GM12875 (cell line): Measurements from ENCODE around the gene XKR7.
"Not testable (repeated sequence)": the region's sequence is repeated elsewhere in the genome, so short reads cannot be mapped to it uniquely, and the experiment has no call there.

Experiments used
- H3K4me3 ChIP-seq: one replicate; pipeline ENCODE4 v1.5.1; 2011; ENCODE audit warnings: low read depth, low read length, control low read depth
- TF ChIP-seq, protein P1 (sequence below): IDR thresholded peaks from 2 replicates; pipeline ENCODE4 v1.5.1; 2011; ENCODE audit warnings: low read depth, mild to moderate bottlenecking, control low read depth, inconsistent platforms, low read length, moderate library complexity, borderline replicate concordance; ENCODE audit not compliant: insufficient read depth

Gene XKR7

DNA sequence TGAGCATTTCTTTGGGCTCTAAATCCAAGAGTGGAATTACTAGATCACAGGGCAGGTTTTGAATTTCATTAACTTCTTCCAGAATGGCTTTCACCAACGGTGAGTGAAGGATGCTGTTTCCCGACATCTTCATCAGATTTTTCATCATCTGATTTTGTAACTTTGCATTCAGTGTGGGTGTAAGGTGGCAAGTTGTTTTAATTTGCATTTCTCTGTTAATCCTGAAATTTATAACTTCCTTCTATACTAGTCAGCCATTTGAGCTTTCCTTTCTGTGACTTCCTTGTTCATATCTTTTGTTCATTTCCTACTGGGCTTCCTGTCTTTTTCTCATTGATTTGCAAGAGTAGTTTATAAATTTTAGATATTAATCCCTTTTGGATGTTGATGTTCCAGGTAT is 65.4 kb downstream of the XKR7 start:
- H3K4me3 ChIP-seq = no peak overlapping the region
- TF ChIP-seq, protein P1, sequence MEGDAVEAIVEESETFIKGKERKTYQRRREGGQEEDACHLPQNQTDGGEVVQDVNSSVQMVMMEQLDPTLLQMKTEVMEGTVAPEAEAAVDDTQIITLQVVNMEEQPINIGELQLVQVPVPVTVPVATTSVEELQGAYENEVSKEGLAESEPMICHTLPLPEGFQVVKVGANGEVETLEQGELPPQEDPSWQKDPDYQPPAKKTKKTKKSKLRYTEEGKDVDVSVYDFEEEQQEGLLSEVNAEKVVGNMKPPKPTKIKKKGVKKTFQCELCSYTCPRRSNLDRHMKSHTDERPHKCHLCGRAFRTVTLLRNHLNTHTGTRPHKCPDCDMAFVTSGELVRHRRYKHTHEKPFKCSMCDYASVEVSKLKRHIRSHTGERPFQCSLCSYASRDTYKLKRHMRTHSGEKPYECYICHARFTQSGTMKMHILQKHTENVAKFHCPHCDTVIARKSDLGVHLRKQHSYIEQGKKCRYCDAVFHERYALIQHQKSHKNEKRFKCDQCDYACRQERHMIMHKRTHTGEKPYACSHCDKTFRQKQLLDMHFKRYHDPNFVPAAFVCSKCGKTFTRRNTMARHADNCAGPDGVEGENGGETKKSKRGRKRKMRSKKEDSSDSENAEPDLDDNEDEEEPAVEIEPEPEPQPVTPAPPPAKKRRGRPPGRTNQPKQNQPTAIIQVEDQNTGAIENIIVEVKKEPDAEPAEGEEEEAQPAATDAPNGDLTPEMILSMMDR = no peak

DNA sequence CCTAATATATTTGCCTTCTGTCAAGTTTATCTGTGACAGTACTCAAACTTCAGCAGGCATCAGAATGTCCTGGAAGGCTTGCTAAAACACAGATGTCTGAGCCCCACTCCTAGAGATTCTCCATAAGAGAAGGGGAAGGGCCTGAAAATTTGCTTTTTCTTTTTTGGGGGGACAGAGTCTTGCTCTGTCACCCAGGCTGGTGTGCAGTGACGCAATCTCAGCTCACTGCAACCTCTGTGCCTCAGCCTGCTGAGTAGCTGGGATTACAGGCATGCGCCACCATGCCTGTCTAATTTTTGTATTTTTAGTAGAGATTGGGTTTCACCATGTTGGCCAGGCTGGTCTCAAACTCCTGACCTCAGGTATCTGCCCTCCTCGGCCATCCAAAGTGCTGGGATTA is 65.8 kb downstream of the XKR7 start:
- not testable (repeated sequence) for H3K4me3 ChIP-seq

DNA sequence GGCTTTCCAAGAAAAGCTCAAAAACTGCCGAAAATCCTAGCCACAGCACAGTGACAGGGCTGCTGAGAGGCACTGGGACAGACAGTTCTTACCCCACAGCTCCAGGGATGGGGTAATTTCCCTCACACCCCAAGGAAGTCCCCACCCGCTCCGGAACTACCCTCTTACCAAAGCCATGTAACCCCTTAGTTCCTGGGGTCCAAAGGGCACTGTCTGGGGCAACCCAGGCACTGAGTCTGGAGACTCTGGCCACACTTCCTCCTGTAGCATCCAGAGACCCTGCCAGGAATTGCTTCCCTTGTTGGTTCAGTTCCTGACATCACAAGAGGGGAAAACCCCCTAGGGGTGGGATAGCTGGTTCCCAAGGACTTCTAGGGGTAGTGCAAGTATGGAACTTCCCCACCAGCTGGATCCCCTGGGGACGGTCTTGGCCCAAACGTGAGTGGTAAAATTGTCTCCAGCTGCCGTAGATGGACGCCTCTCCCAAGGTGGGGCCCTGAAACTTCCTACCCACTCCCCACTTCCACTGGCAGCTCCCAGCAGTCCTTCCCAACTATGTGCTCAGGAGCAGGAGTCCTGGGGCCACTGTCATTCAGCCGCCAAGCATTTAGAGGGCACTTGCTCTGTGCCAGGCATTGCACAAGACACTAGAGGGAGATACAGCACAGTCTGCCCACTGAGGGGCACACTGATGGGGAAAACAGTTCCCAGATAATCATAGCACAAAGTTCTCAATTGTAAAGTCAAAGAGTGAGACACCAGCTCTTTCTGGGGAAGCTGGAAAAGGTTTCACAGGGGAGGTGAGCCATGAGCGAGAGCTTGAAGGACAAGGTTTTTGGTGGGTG is 66.9 kb downstream of the XKR7 start:
- H3K4me3 ChIP-seq = no peak overlapping the region
- TF ChIP-seq, protein P1 = peak; percentile 63

DNA sequence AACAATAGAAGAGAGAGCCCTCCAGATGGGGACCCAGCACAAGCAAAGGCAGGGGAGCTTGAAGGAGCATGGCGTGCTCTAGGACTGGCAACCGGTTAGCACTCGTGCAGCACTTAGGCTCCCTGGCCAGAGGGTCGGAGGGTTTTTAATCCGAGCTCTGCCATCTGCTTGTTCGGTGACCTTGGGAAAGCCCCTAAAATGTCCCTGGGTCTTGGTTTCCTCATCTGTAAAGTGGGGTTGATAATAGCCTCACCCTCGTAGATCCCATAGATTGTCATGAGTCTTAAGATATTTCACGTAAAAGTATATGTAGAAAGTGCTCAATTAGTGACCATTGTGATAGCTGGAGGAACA is 67.5 kb downstream of the XKR7 start:
- H3K4me3 ChIP-seq = no peak overlapping the region
- TF ChIP-seq, protein P1 = no peak

DNA sequence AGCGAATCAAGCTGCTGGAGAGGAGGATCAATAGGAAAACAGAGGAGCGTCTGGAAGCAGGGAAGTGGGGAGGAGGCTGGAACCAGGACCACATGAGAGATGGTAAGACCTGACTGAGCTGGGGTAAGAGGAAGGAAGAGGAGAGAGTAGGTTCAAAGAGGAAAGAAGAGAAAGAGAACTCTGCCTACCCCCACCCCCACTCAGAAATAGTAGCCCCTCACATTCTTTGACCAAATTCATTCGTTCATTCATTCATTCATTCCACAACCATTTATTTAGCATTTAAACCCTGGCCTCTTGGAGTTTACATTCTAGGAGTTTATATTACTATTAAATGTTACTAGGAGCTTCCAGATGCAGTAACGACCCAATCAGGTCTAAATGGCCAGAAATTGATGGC is 68.3 kb downstream of the XKR7 start:
- TF ChIP-seq, protein P1 = no peak
- no peak overlapping the region for H3K4me3 ChIP-seq

DNA sequence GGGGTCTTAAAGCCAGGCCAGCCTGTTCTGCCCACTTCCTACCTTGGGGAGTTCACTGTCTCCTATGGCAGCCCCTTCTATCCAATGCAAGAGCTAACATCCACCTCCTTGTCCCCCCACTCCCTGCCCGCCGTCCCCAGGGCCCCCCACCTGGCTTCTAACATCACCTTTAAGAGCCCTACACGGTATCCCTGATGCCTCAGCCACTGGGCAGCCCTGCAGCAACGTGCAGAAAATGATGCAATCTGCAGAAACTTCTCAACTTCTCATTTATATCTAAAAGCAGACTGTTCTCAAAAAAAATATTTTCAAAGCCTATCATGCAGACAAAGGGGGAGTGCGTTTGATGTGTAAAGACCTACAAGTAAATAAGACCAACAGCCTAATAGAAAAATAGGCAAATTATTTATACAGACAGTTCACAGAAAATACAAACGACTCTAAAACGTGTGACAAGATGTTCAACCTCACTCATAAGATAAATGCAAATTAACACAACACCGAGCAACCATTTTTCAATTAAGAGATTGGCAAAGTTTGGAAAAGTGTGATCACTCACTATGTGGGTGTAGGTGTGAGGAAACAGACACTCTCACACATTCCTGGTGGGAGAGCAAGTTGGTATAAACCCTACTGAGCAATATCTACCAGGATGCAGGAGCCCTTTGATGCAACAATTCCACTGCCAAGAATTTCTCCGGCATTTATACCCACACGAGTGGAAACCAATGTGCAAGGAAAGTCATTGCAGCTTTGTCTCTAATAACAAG is 69.0 kb downstream of the XKR7 start:
- H3K4me3 ChIP-seq = no peak overlapping the region

DNA sequence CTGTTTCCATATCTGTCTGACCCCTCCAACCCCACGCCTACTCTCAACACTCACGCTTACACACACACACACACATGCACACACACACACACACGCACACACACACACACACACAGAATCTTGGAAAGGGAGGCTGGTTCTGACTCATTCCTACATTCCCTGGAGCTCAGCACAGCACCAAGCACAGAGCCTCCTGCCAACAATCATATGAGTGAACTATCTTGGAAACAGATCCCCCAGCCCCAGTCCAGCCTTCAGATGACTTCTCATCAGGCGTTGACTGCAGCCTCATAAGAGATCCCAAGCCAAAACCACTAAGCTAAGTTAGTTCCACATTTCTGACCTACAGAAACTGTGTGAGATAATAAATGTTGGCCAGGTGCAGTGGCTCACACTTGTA is 70.0 kb downstream of the XKR7 start:
- TF ChIP-seq, protein P1 = no peak
- no peak overlapping the region for H3K4me3 ChIP-seq

More for the DNA sequence above, 69.0 kb downstream of the XKR7 start:
- TF ChIP-seq, protein P1 = no peak
